Small intestine (tissue), 7 donors: ENCODE data around the gene TRIM15. TPM values are rescaled to one million over a fixed set of nuclear protein-coding genes. Genes with fewer than 3 reads are reported as not detected.
"Not testable (repeated sequence)": the region's sequence is repeated elsewhere in the genome, so short reads cannot be mapped to it uniquely, and the experiment has no call there.

Source experiments
- DNase-seq, 2 donors: peaks; one replicate each; pipeline versions ENCODE4 v3.0.0 to v3.0.0-alpha.2; 2013
- FAIRE-seq: peaks from 2 replicates; lab custom pipeline; 2012; peaks lifted over from hg19 to GRCh38; lab: Jason Lieb, UNC
- H3K27ac ChIP-seq, 3 donors: one replicate each; pipeline ENCODE4 v1.5.1; 2013; ENCODE audit warnings: low read length in 2 of 3, mild to moderate bottlenecking in 2 of 3, control low read depth in 1 of 3, inconsistent platforms in 1 of 3, low read depth in 1 of 3, moderate library complexity in 1 of 3
- H3K27me3 ChIP-seq, 3 donors: one replicate each; pipeline ENCODE4 v1.6.1; 2013; ENCODE audit warnings: low read length in 3 of 3, inconsistent platforms in 1 of 3; ENCODE audit not compliant: control insufficient read depth in 3 of 3, insufficient read depth in 3 of 3
- H3K36me3 ChIP-seq, 3 donors: one replicate each; pipeline ENCODE4 v1.6.1; 2013; ENCODE audit warnings: low read length in 3 of 3, inconsistent platforms in 1 of 3, low read depth in 1 of 3, mild to moderate bottlenecking in 1 of 3, moderate library complexity in 1 of 3; ENCODE audit not compliant: control insufficient read depth in 3 of 3, insufficient read depth in 2 of 3
- H3K4me1 ChIP-seq, 3 donors: one replicate each; pipeline ENCODE4 v1.6.1; 2013; ENCODE audit warnings: low read length in 2 of 3, inconsistent platforms in 1 of 3, low read depth in 1 of 3, mild to moderate bottlenecking in 1 of 3, moderate library complexity in 1 of 3; ENCODE audit not compliant: control insufficient read depth in 3 of 3, insufficient read depth in 2 of 3
- H3K4me3 ChIP-seq, 3 donors: one replicate each; pipeline ENCODE4 v1.5.1; 2013; ENCODE audit warnings: low read length in 3 of 3, control low read depth in 1 of 3, inconsistent platforms in 1 of 3, low read depth in 1 of 3, mild to moderate bottlenecking in 1 of 3, moderate library complexity in 1 of 3
- H3K9me3 ChIP-seq, 2 donors: one replicate each; pipeline ENCODE4 v1.6.1; 2013; ENCODE audit warnings: low read depth in 1 of 2, low read length in 1 of 2; ENCODE audit not compliant: control insufficient read depth in 2 of 2, insufficient read depth in 1 of 2
- WGBS, 3 donors: extraction: QIAGEN DNeasy Blood & Tissue Kit; methylation state at CpG; one replicate each; pipeline ENCODE4 v1.1.7; 2013; 5-methylcytosine and 5-hydroxymethylcytosine counted together
- polyA plus RNA-seq, 4 donors: library from polyadenylated mRNA; stranded (reverse) in 3 of 4; unstranded in 1 of 4; fragments of 200-250 nt in 3 of 4; fragments of 120-200 nt in 1 of 4; gene quantifications; one replicate each; pipeline versions ENCODE4 v1.2.1 to v1.2.3, GENCODE V29; 2013
- donor health status: healthy with polysubstance abuse.
- donor health status: control.
- donor health status: control.
- donor health status: Bipolar disorder and iron deficiency.
- donor health status: healthy.

Gene TRIM15
- polyA plus RNA-seq, 4 donors: 26.1 to 122 (median 63.3) TPM

GRCh38 chr6:30162265-30163089, 869 bp upstream of the TRIM15 start:
- FAIRE-seq: no peak
- Histone ChIP-seq H3K27ac (peak overlapping the region; percentile 72 to 96 (median 74)), H3K9me3 (no peaks in the 10 kb centered on the region), H3K27me3 (no peaks in the 10 kb centered on the region), H3K4me1 (peaks cover 0 to 12% (median 0%) of the 10 kb centered on the region in 3 donors), H3K36me3 (peaks cover 0 to 6% (median 4%) of the 10 kb centered on the region in 3 donors), H3K4me3 (peak overlapping the region in 2 of 3 donors; percentile 70 to 75)
- 34 to 67% (median 49%) methylated on average over 12 of the region's 12 CpGs for WGBS, 3 donors
- DNase-seq: peak; percentile 33 to 68

GRCh38 chr6:30163918-30164654, 740 bp downstream of the TRIM15 start:
- DNase-seq: peak; percentile 42 to 45
- Histone ChIP-seq H3K4me1 (peaks cover 0 to 12% (median 0%) of the 10 kb centered on the region in 3 donors), H3K36me3 (peaks cover 0 to 18% (median 14%) of the 10 kb centered on the region in 3 donors), H3K27ac (peak overlapping the region; percentile 83 to 96 (median 94)), H3K4me3 (peak overlapping the region in 2 of 3 donors; percentile 70 to 75), H3K9me3 (no peaks in the 10 kb centered on the region), H3K27me3 (no peaks in the 10 kb centered on the region)
- FAIRE-seq: no peak
- WGBS, 3 donors: 11 to 69% (median 41%) methylated on average over 16 of the region's 16 CpGs

GRCh38 chr6:30164714-30165113, 1.4 kb downstream of the TRIM15 start:
- no peak for FAIRE-seq

GRCh38 chr6:30165238-30165637, 1.9 kb downstream of the TRIM15 start:
- H3K27ac ChIP-seq: peak overlapping the region in 1 of 3 donors; percentile 96
- H3K4me1 ChIP-seq: peaks cover 0 to 18% (median 0%) of the 10 kb centered on the region in 3 donors
- not testable (repeated sequence) for DNase-seq, H3K27me3 ChIP-seq, H3K9me3 ChIP-seq, FAIRE-seq
- peaks cover 0 to 20% (median 16%) of the 10 kb centered on the region in 3 donors for H3K36me3 ChIP-seq
- WGBS, 3 donors: 95 to 100% (median 95%) methylated on average over 1 of the region's 1 CpG
- peak overlapping the region in 2 of 3 donors; percentile 70 to 75 for H3K4me3 ChIP-seq

More at GRCh38 chr6:30164714-30165113, 1.4 kb downstream of the TRIM15 start:
- no peak for DNase-seq
- H3K27ac ChIP-seq: peak overlapping the region; percentile 83 to 96 (median 94)
- WGBS, 3 donors: 49 to 79% (median 49%) methylated on average over 4 of the region's 4 CpGs
- no peaks in the 10 kb centered on the region for H3K9me3 ChIP-seq
- peaks cover 0 to 16% (median 0%) of the 10 kb centered on the region in 3 donors for H3K4me1 ChIP-seq
- no peaks in the 10 kb centered on the region for H3K27me3 ChIP-seq
- H3K4me3 ChIP-seq: peak overlapping the region in 2 of 3 donors; percentile 70 to 75
- peaks cover 0 to 20% (median 16%) of the 10 kb centered on the region in 3 donors for H3K36me3 ChIP-seq

- peaks cover 0 to 24% (median 0%) of the 10 kb centered on the region in 3 donors for H3K4me1 ChIP-seq
- no peak for FAIRE-seq
- no peak overlapping the region for H3K4me3 ChIP-seq
- DNase-seq: no peak
- WGBS, 3 donors: 61 to 81% (median 64%) methylated on average over 6 of the region's 6 CpGs
- H3K36me3 ChIP-seq: peaks cover 0 to 32% (median 24%) of the 10 kb centered on the region in 3 donors
- no peak overlapping the region for H3K27ac ChIP-seq
- peaks cover 0 to 7% (median 2%) of the 10 kb centered on the region in 3 donors for H3K27me3 ChIP-seq
- H3K9me3 ChIP-seq: no peaks in the 10 kb centered on the region
These were observed 3.8 kb downstream of the TRIM15 start for GRCh38 chr6:30167101-30167500.

GRCh38 chr6:30168741-30169140, 5.4 kb downstream of the TRIM15 start:
- H3K9me3 ChIP-seq: no peaks in the 10 kb centered on the region
- H3K4me3 ChIP-seq: no peak overlapping the region
- H3K27ac ChIP-seq: no peak overlapping the region
- H3K27me3 ChIP-seq: peaks cover 0 to 15% (median 6%) of the 10 kb centered on the region in 3 donors
- 74 to 86% (median 79%) methylated on average over 1 of the region's 1 CpG for WGBS, 3 donors
- no peak for FAIRE-seq
- H3K4me1 ChIP-seq: peaks cover 0 to 24% (median 0%) of the 10 kb centered on the region in 3 donors
- H3K36me3 ChIP-seq: peaks cover 0 to 35% (median 24%) of the 10 kb centered on the region in 3 donors
- no peak for DNase-seq

- 36 to 42% (median 39%) methylated on average over 7 of the region's 7 CpGs for WGBS, 3 donors
- H3K27ac ChIP-seq: no peak overlapping the region
- peaks cover 0 to 20% (median 0%) of the 10 kb centered on the region in 3 donors for H3K4me1 ChIP-seq
- H3K9me3 ChIP-seq: no peaks in the 10 kb centered on the region
- H3K27me3 ChIP-seq: peaks cover 0 to 16% (median 6%) of the 10 kb centered on the region in 3 donors
- H3K36me3 ChIP-seq: peaks cover 0 to 35% (median 24%) of the 10 kb centered on the region in 3 donors
- peak; percentile 57 to 79 for DNase-seq
- no peak for FAIRE-seq
- H3K4me3 ChIP-seq: no peak overlapping the region
These were observed 6.6 kb downstream of the TRIM15 start for GRCh38 chr6:30169658-30170614.
